ENCODE measurements around the gene GP1BA. TPM values are rescaled to one million over a fixed set of nuclear protein-coding genes. Genes with fewer than 3 reads are reported as not detected.

GP1BA gene
- total and polyA plus RNA-seq, 2 experiments from 2014 or later = 0.24 TPM; not detected in 1

GRCh38 chr17:4947411-4948165, 15.5 kb downstream of the GP1BA start:
- Histone ChIP-seq H3K4me1 (ENCODE audit: insufficient read depth) (peaks cover 43% of the 10 kb centered on the region), H3K79me2 (replicated peaks; ENCODE audit: insufficient read depth) (peaks cover 43% of the 10 kb centered on the region), H3K27me3 (ENCODE audit: insufficient read depth) (no peaks in the 10 kb centered on the region), H3K36me3 (ENCODE audit: insufficient read depth) (peaks cover 21% of the 10 kb centered on the region), H4K20me1 (replicated peaks; ENCODE audit: insufficient read depth) (peaks cover 22% of the 10 kb centered on the region), H2AFZ (no peak overlapping the region), H3K27ac (ENCODE audit: low read depth) (peak overlapping the region; percentile 100), H3K9me2 (ENCODE audit: insufficient read depth) (no peaks in the 10 kb centered on the region), H3F3A (replicated peaks; ENCODE audit: low read depth) (peaks cover 45% of the 10 kb centered on the region), H3K4me2 (peak overlapping the region; percentile 96), H3K4me3 (peak overlapping the region; percentile 96)
- Mint-ChIP-seq H3K4me3 (peak overlapping the region; percentile 92), H3K27me3 (ENCODE audit: insufficient read depth, low read depth, poor library complexity) (peaks cover 37% of the 10 kb centered on the region), H3K27ac (peak overlapping the region; percentile 98), H3K36me3 (ENCODE audit: low read depth) (peaks cover 51% of the 10 kb centered on the region), H3K4me1 (peaks cover 42% of the 10 kb centered on the region), H3K9me3 (no peaks in the 10 kb centered on the region; the same call in 2 of the 3 replicates)
- peak; percentile 77 for DNase-seq (ENCODE audit: low spot score)
- ATAC-seq = peak; percentile 7
- no peak for TF ChIP-seq ZNF462 (CRISPR knock-in tag; IDR thresholded peaks at IDR 0.05)
- no peak for TF ChIP-seq ZNF331 (CRISPR knock-in tag; IDR thresholded peaks at IDR 0.05; ENCODE audit: low read depth)
- no peak for TF ChIP-seq JUNB (IDR thresholded peaks at IDR 0.05; ENCODE audit: unreplicated experiment)
- no peak for TF ChIP-seq NANOG (IDR thresholded peaks at IDR 0.05; ENCODE audit: borderline replicate concordance)
- no peak for TF ChIP-seq ETS1 (IDR thresholded peaks at IDR 0.05)
- no peak for TF ChIP-seq CREB1 (CRISPR knock-in tag; IDR thresholded peaks at IDR 0.05; ENCODE audit: low read depth)
- no peak for TF ChIP-seq REST (IDR thresholded peaks at IDR 0.05; ENCODE audit: unreplicated experiment)
